ENCODE results near the gene PACSIN1.
"Not testable (repeated sequence)": the region's sequence is repeated elsewhere in the genome, so short reads cannot be mapped to it uniquely, and the experiment has no call there.

The PACSIN1 gene

GRCh38 chr6:34475767-34476328 is 10.0 kb downstream of the PACSIN1 start:
- TF ChIP-seq CTCF (IDR thresholded peaks at IDR 0.05; ENCODE audit: low read depth, low read length), result no peak

GRCh38 chr6:34476447-34476846 is 10.6 kb downstream of the PACSIN1 start:
- TF ChIP-seq CTCF (IDR thresholded peaks at IDR 0.05; ENCODE audit: low read depth, low read length), result no peak
- H3K4me3 ChIP-seq (ENCODE audit: low read depth, low read length), result no peak overlapping the region

More at GRCh38 chr6:34475767-34476328, 10.0 kb downstream of the PACSIN1 start:
- H3K4me3 ChIP-seq (ENCODE audit: low read depth, low read length), result no peak overlapping the region

- no peak overlapping the region for H3K4me3 ChIP-seq (ENCODE audit: low read depth, low read length)
- TF ChIP-seq CTCF (IDR thresholded peaks at IDR 0.05; ENCODE audit: low read depth, low read length), result no peak
Observed at GRCh38 chr6:34476921-34477320, 11.0 kb downstream of the PACSIN1 start.

- TF ChIP-seq CTCF (IDR thresholded peaks at IDR 0.05; ENCODE audit: low read depth, low read length), result no peak
- no peak overlapping the region for H3K4me3 ChIP-seq (ENCODE audit: low read depth, low read length)
Observed at GRCh38 chr6:34478796-34479195, 12.9 kb downstream of the PACSIN1 start.

- H3K4me3 ChIP-seq (ENCODE audit: low read depth, low read length), result not testable (repeated sequence)
Observed at GRCh38 chr6:34483781-34484180, 17.9 kb downstream of the PACSIN1 start.

- no peak for TF ChIP-seq CTCF (IDR thresholded peaks at IDR 0.05; ENCODE audit: low read depth, low read length)
- no peak overlapping the region for H3K4me3 ChIP-seq (ENCODE audit: low read depth, low read length)
Observed at GRCh38 chr6:34484391-34484790, 18.5 kb downstream of the PACSIN1 start.

GRCh38 chr6:34484899-34485298 is 19.0 kb downstream of the PACSIN1 start:
- no peak overlapping the region for H3K4me3 ChIP-seq (ENCODE audit: low read depth, low read length)

More at GRCh38 chr6:34484899-34485298, 19.0 kb downstream of the PACSIN1 start:
- no peak for TF ChIP-seq CTCF (IDR thresholded peaks at IDR 0.05; ENCODE audit: low read depth, low read length)
